Nephron progenitor cell (in vitro differentiated cells): ENCODE results near the gene TWSG1.

ENCODE experiments used
- DNase-seq: peaks from one replicate; pipeline ENCODE4 v3.0.0; 2021
- H3K27ac Mint-ChIP-seq: 2 replicates; pipeline ENCODE4 v1.8.0; 2021; ENCODE audit warnings: mild to moderate bottlenecking, moderate library complexity, mixed read lengths
- H3K27me3 Mint-ChIP-seq: 2 replicates; pipeline ENCODE4 v1.8.0; 2021; ENCODE audit warnings: mild to moderate bottlenecking, low read depth, mixed read lengths; ENCODE audit not compliant: poor library complexity
- H3K36me3 Mint-ChIP-seq: 2 replicates; pipeline ENCODE4 v1.8.0; 2021; ENCODE audit warnings: low read depth, mixed read lengths
- H3K4me1 Mint-ChIP-seq: 2 replicates; pipeline ENCODE4 v1.8.0; 2021; ENCODE audit warnings: mixed read lengths
- H3K4me3 Mint-ChIP-seq: 2 replicates; pipeline ENCODE4 v1.8.0; 2021; ENCODE audit warnings: mild to moderate bottlenecking, moderate library complexity, mixed read lengths
- H3K9me3 Mint-ChIP-seq: 2 replicates; pipeline ENCODE4 v1.8.0; 2021; ENCODE audit warnings: mild to moderate bottlenecking, moderate library complexity, mixed read lengths
- CTCF ChIP-seq: fragments of 200-600 bp; sonication (generic); IDR thresholded peaks from 2 replicates; pipeline ENCODE4 v1.5.0; 2021; ENCODE audit warnings: antibody characterized with exemption

TWSG1 gene

GRCh38 chr18:9348766-9349165 lies 14.2 kb downstream of the TWSG1 start:
- H3K36me3 Mint-ChIP-seq: peaks cover 34% of the 10 kb centered on the region
- H3K27ac Mint-ChIP-seq: no peak overlapping the region
- DNase-seq: no peak
- H3K9me3 Mint-ChIP-seq: peaks cover 7% of the 10 kb centered on the region
- no peak for TF ChIP-seq CTCF
- peaks cover 6% of the 10 kb centered on the region for H3K4me1 Mint-ChIP-seq
- no peak overlapping the region for H3K4me3 Mint-ChIP-seq
- no peaks in the 10 kb centered on the region for H3K27me3 Mint-ChIP-seq

GRCh38 chr18:9353596-9353995 lies 19.0 kb downstream of the TWSG1 start:
- peaks cover 33% of the 10 kb centered on the region for H3K36me3 Mint-ChIP-seq
- no peaks in the 10 kb centered on the region for H3K9me3 Mint-ChIP-seq

GRCh38 chr18:9354256-9354655 lies 19.7 kb downstream of the TWSG1 start:
- Mint-ChIP-seq H3K4me3 (no peak overlapping the region), H3K36me3 (peaks cover 39% of the 10 kb centered on the region), H3K27ac (no peak overlapping the region), H3K27me3 (no peaks in the 10 kb centered on the region), H3K9me3 (no peaks in the 10 kb centered on the region), H3K4me1 (no peaks in the 10 kb centered on the region)
- DNase-seq: no peak
- TF ChIP-seq CTCF: no peak

More at GRCh38 chr18:9353596-9353995, 19.0 kb downstream of the TWSG1 start:
- H3K27ac Mint-ChIP-seq: no peak overlapping the region
- H3K4me1 Mint-ChIP-seq: no peaks in the 10 kb centered on the region
- no peaks in the 10 kb centered on the region for H3K27me3 Mint-ChIP-seq
- TF ChIP-seq CTCF: no peak
- no peak overlapping the region for H3K4me3 Mint-ChIP-seq
- no peak for DNase-seq

GRCh38 chr18:9356976-9357375 lies 22.4 kb downstream of the TWSG1 start:
- no peak for DNase-seq
- H3K36me3 Mint-ChIP-seq: peaks cover 58% of the 10 kb centered on the region

GRCh38 chr18:9359796-9360195 lies 25.2 kb downstream of the TWSG1 start:
- no peaks in the 10 kb centered on the region for H3K27me3 Mint-ChIP-seq
- no peak for DNase-seq
- peaks cover 56% of the 10 kb centered on the region for H3K36me3 Mint-ChIP-seq
- H3K4me1 Mint-ChIP-seq: no peaks in the 10 kb centered on the region
- H3K27ac Mint-ChIP-seq: no peak overlapping the region
- no peak overlapping the region for H3K4me3 Mint-ChIP-seq
- no peaks in the 10 kb centered on the region for H3K9me3 Mint-ChIP-seq
- TF ChIP-seq CTCF: no peak

More at GRCh38 chr18:9356976-9357375, 22.4 kb downstream of the TWSG1 start:
- Mint-ChIP-seq H3K4me1 (no peaks in the 10 kb centered on the region), H3K4me3 (no peak overlapping the region), H3K27me3 (no peaks in the 10 kb centered on the region), H3K27ac (no peak overlapping the region), H3K9me3 (no peaks in the 10 kb centered on the region)
- TF ChIP-seq CTCF: no peak

GRCh38 chr18:9361191-9361590 lies 26.6 kb downstream of the TWSG1 start:
- Mint-ChIP-seq H3K27me3 (no peaks in the 10 kb centered on the region), H3K36me3 (peaks cover 48% of the 10 kb centered on the region), H3K27ac (no peak overlapping the region), H3K9me3 (no peaks in the 10 kb centered on the region), H3K4me3 (no peak overlapping the region), H3K4me1 (no peaks in the 10 kb centered on the region)
- no peak for TF ChIP-seq CTCF
- DNase-seq: no peak
